ENCODE measurements around the gene RCC1. TPM values are rescaled to one million over a fixed set of nuclear protein-coding genes. Genes with fewer than 3 reads are reported as not detected.
A peak's percentile ranks its signal among the peaks of the same experiment; 100 is the strongest.

RCC1 gene
- total and polyA plus RNA-seq, 2 experiments from 2014 or later = 36.9 to 97.4 TPM

DNA sequence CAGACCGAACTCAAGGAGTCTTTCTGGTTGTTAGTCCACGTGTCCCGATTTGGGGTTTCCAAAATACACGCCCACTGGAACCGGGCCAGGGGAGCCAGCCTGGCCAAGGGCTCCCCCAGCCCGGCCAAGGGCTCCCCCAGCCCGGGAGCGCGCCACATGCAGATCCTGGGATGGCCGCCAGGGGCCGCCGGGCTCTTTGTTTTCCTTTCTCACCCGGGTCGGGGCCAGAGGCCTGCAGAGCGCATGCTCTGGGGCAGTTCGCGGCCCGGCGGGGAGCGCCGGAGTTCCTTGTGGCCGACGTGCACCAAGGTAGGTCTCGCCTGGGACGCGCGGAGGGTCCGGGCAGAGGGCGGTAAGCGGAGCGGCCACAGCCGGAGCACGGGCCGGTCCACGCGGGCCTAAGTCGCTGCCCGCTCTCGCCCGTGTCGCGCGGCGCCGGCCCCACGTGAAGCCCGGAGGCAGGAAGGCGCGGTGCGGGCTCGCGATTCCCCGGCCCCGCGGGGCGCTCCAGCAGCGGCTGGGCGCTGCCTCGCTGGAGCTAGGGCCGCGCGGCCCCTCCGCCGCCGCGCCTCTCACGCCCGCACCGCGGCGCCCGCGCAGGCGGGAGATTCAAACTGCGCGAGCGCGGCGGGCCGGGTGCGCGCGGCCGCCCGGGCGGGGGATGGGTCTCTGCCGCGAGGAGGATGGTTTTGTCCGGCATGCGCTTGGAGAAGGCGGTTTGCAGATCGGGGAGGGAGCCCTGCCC is 12.3 kb downstream of the RCC1 start:
- Mint-ChIP-seq H3K9me3 (peaks cover 14% of the 10 kb centered on the region; the same call in 2 of the 3 replicates), H3K27me3 (ENCODE audit: insufficient read depth, low read depth, poor library complexity) (peaks cover 40% of the 10 kb centered on the region), H3K4me1 (peaks cover 38% of the 10 kb centered on the region), H3K27ac (peak overlapping the region; percentile 97), H3K36me3 (ENCODE audit: low read depth) (peaks cover 45% of the 10 kb centered on the region), H3K4me3 (peak overlapping the region; percentile 84)
- peak overlapping the region; percentile 76; the same call in 1 of the 2 replicates for H2AFZ ChIP-seq
- ATAC-seq (peak; percentile 41), DNase-seq (ENCODE audit: low spot score) (peak; percentile 95)
- peaks cover 46% of the 10 kb centered on the region for H3K79me2 ChIP-seq (replicated peaks; ENCODE audit: insufficient read depth)
- no peaks in the 10 kb centered on the region for H3K27me3 ChIP-seq (ENCODE audit: insufficient read depth)
- peak overlapping the region; percentile 100 for H3K27ac ChIP-seq (ENCODE audit: low read depth)
- peaks cover 27% of the 10 kb centered on the region for H3K4me1 ChIP-seq (ENCODE audit: insufficient read depth)
- TF ChIP-seq, protein P1, sequence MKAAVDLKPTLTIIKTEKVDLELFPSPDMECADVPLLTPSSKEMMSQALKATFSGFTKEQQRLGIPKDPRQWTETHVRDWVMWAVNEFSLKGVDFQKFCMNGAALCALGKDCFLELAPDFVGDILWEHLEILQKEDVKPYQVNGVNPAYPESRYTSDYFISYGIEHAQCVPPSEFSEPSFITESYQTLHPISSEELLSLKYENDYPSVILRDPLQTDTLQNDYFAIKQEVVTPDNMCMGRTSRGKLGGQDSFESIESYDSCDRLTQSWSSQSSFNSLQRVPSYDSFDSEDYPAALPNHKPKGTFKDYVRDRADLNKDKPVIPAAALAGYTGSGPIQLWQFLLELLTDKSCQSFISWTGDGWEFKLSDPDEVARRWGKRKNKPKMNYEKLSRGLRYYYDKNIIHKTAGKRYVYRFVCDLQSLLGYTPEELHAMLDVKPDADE (IDR thresholded peaks at IDR 0.05) = 0 out of 2 replicates have a peak, but pooled peaks have one; percentile 27
- TF ChIP-seq, protein P2, sequence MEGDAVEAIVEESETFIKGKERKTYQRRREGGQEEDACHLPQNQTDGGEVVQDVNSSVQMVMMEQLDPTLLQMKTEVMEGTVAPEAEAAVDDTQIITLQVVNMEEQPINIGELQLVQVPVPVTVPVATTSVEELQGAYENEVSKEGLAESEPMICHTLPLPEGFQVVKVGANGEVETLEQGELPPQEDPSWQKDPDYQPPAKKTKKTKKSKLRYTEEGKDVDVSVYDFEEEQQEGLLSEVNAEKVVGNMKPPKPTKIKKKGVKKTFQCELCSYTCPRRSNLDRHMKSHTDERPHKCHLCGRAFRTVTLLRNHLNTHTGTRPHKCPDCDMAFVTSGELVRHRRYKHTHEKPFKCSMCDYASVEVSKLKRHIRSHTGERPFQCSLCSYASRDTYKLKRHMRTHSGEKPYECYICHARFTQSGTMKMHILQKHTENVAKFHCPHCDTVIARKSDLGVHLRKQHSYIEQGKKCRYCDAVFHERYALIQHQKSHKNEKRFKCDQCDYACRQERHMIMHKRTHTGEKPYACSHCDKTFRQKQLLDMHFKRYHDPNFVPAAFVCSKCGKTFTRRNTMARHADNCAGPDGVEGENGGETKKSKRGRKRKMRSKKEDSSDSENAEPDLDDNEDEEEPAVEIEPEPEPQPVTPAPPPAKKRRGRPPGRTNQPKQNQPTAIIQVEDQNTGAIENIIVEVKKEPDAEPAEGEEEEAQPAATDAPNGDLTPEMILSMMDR (conservative IDR thresholded peaks at IDR 0.05; ENCODE audit: low read depth in 2 of 2) = peak; percentile 87 to 88
- TF ChIP-seq, protein P3, sequence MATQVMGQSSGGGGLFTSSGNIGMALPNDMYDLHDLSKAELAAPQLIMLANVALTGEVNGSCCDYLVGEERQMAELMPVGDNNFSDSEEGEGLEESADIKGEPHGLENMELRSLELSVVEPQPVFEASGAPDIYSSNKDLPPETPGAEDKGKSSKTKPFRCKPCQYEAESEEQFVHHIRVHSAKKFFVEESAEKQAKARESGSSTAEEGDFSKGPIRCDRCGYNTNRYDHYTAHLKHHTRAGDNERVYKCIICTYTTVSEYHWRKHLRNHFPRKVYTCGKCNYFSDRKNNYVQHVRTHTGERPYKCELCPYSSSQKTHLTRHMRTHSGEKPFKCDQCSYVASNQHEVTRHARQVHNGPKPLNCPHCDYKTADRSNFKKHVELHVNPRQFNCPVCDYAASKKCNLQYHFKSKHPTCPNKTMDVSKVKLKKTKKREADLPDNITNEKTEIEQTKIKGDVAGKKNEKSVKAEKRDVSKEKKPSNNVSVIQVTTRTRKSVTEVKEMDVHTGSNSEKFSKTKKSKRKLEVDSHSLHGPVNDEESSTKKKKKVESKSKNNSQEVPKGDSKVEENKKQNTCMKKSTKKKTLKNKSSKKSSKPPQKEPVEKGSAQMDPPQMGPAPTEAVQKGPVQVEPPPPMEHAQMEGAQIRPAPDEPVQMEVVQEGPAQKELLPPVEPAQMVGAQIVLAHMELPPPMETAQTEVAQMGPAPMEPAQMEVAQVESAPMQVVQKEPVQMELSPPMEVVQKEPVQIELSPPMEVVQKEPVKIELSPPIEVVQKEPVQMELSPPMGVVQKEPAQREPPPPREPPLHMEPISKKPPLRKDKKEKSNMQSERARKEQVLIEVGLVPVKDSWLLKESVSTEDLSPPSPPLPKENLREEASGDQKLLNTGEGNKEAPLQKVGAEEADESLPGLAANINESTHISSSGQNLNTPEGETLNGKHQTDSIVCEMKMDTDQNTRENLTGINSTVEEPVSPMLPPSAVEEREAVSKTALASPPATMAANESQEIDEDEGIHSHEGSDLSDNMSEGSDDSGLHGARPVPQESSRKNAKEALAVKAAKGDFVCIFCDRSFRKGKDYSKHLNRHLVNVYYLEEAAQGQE (IDR thresholded peaks at IDR 0.05; ENCODE audit: unreplicated experiment) = no peak
- peak; percentile 81 for TF ChIP-seq POLR2AphosphoS5 (IDR thresholded peaks at IDR 0.05; ENCODE audit: low read depth)
- peak overlapping the region; percentile 99 for H3K4me2 ChIP-seq
- H3K9me2 ChIP-seq (ENCODE audit: insufficient read depth) = no peaks in the 10 kb centered on the region
- H3K36me3 ChIP-seq (ENCODE audit: insufficient read depth) = no peaks in the 10 kb centered on the region
- H3F3A ChIP-seq (replicated peaks; ENCODE audit: low read depth) = peaks cover 49% of the 10 kb centered on the region
- H3K4me3 ChIP-seq = peak overlapping the region; percentile 87
- H4K20me1 ChIP-seq (replicated peaks; ENCODE audit: insufficient read depth) = peaks cover 20% of the 10 kb centered on the region; the same call in 1 of the 2 replicates

DNA sequence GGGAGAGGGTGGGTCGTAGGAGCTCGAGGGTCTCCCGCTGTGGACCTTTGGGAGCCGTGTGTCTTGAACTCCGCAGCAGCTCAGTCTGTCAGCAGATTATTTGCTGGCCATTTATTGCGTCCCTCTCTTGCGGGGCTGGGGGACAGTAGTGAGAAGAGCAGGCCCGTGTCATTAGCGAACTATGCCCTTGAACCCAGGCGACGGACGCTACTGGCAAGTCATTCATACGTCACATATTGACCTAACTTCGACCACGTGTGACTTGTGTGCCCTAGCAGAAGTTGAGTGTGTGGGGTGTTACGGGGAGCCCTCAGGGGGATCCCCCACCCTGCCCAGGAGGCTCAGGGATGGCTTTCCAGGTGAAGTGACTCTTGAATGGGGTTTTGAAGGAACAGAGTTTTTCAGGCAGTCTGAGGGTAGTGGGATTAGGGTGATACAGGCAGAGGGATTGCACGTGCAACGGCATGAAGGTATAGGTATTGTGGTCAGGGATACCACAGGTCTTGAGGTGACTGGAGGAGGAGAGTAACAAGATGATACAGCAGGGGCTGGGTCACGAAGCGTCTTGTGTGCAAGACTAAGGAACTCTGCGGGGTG is 13.0 kb downstream of the RCC1 start:
- TF ChIP-seq CREB1 (CRISPR knock-in tag; IDR thresholded peaks at IDR 0.05; ENCODE audit: low read depth) (peak; percentile 85), NANOG (IDR thresholded peaks at IDR 0.05; ENCODE audit: borderline replicate concordance) (no peak)
- H3K79me2 ChIP-seq (replicated peaks; ENCODE audit: insufficient read depth) = peaks cover 53% of the 10 kb centered on the region
- Mint-ChIP-seq H3K9me3 (peaks cover 12% of the 10 kb centered on the region; the same call in 2 of the 3 replicates), H3K36me3 (ENCODE audit: low read depth) (peaks cover 45% of the 10 kb centered on the region), H3K4me1 (peaks cover 44% of the 10 kb centered on the region), H3K27ac (peak overlapping the region; percentile 97), H3K27me3 (ENCODE audit: insufficient read depth, low read depth, poor library complexity) (peaks cover 34% of the 10 kb centered on the region), H3K4me3 (peak overlapping the region; percentile 84)
- peaks cover 27% of the 10 kb centered on the region for H3K4me1 ChIP-seq (ENCODE audit: insufficient read depth)
- H3K27me3 ChIP-seq (ENCODE audit: insufficient read depth) = no peaks in the 10 kb centered on the region
- H3K4me3 ChIP-seq = peak overlapping the region; percentile 87
- peaks cover 46% of the 10 kb centered on the region for H3F3A ChIP-seq (replicated peaks; ENCODE audit: low read depth)
- H3K4me2 ChIP-seq = peak overlapping the region; percentile 99
- H3K36me3 ChIP-seq (ENCODE audit: insufficient read depth) = peaks cover under 1% of the 10 kb centered on the region; the same call in 1 of the 2 replicates
- H3K9me2 ChIP-seq (ENCODE audit: insufficient read depth) = no peaks in the 10 kb centered on the region
- ATAC-seq = no peak
- H3K27ac ChIP-seq (ENCODE audit: low read depth) = peak overlapping the region; percentile 92
- DNase-seq (ENCODE audit: low spot score) = no peak
- peak overlapping the region; percentile 76; the same call in 1 of the 2 replicates for H2AFZ ChIP-seq
- peaks cover 25% of the 10 kb centered on the region; the same call in 1 of the 2 replicates for H4K20me1 ChIP-seq (replicated peaks; ENCODE audit: insufficient read depth)

Measured in GM23338 (cell line).